A549 (cell line): ENCODE data around the gene GPR137C.

Experiments used
- CHD2 ChIP-seq: fragments of 150-350 bp; IDR thresholded peaks from 2 replicates; pipeline ENCODE4 v1.6.1; 2014; ENCODE audit warnings: low read length; ENCODE audit not compliant: partially characterized antibody
- POLR2A ChIP-seq: IDR thresholded peaks from 2 replicates; pipeline ENCODE4 v1.6.1; 2012; ENCODE audit warnings: mild to moderate bottlenecking, low read length
- RCOR1 ChIP-seq: fragments of 150-350 bp; IDR thresholded peaks from 2 replicates; pipeline ENCODE4 v1.6.1; 2014; ENCODE audit warnings: antibody characterized with exemption, low read length, low read depth
- TF ChIP-seq, protein P1 (sequence below): IDR thresholded peaks from 2 replicates; pipeline ENCODE4 v1.6.1; 2012

DNA sequence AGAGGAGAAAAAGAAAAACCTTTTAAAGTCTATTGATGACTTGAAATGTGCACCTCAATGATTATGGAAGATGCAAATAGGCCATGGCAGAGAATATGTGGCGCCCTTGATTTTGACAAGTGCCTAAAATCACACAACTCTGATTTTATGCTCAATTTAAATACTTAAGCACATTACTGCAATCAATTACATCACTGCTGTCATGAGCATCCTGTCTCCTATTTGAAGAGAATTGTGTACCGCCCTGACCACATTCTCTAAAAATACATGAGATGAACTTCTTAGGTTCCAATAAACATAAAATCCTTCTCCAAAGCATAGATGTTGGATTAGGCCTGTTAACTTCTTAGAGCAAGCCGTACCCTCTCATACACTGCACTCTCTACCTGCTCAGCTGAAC, 2.0 kb upstream of the GPR137C start:
- TF ChIP-seq RCOR1 (no peak), CHD2 (no peak), POLR2A (no peak)
- TF ChIP-seq, protein P1, sequence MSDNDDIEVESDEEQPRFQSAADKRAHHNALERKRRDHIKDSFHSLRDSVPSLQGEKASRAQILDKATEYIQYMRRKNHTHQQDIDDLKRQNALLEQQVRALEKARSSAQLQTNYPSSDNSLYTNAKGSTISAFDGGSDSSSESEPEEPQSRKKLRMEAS: no peak
